GF-D8 (cell line): ENCODE measurements around the gene TRIM63.
A peak's percentile ranks its signal among the peaks of the same experiment; 100 is the strongest.

Source experiments
- DNase-seq: peaks from one replicate; lab custom pipeline; 2025; lab: John Stamatoyannopoulos, UW

TRIM63 gene

DNA sequence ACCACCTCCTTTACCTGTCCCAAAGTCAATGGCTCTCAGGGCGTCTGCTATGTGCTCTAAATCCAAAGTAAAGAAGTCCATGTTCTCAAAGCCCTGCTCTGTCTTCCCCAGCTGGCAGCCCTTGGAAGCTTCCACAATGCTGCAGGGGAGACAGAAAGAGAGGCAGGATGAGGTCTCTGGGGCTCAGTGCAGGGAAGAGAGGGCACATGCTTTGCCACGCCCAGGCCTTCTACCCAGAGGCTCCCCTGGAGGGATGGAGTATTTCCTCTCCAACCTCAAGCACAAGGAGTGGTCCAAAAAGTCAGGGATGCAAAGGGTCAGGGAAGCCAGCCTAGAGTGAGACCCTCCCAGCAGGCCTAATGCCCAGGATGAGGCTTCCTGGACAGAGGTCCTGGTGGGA lies 10.2 kb downstream of the TRIM63 start:
- DNase-seq = no peak

DNA sequence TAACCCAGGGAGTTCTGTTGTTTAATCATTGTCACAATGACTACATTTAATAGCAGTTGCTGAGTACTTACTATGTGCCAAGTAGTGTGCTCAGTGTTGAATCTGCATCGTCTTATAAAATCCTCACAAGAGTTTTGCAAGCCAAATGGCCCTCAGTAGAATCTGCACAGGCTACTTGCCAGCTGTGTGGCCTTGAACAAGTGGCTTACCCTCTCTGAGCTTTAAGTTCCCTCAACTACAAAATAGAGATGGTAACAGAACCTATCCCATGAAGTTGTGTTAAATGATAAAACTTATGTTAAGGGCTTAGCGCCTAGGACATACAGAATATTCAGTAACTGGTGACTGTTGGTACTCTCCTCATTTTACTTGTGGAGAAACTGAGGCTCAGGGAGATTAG lies 12.4 kb downstream of the TRIM63 start:
- no peak for DNase-seq

GRCh38 chr1:26053718-26054560 lies 13.5 kb downstream of the TRIM63 start:
- DNase-seq = no peak

GRCh38 chr1:26050248-26050640 lies 17.2 kb downstream of the TRIM63 start:
- no peak for DNase-seq

DNA sequence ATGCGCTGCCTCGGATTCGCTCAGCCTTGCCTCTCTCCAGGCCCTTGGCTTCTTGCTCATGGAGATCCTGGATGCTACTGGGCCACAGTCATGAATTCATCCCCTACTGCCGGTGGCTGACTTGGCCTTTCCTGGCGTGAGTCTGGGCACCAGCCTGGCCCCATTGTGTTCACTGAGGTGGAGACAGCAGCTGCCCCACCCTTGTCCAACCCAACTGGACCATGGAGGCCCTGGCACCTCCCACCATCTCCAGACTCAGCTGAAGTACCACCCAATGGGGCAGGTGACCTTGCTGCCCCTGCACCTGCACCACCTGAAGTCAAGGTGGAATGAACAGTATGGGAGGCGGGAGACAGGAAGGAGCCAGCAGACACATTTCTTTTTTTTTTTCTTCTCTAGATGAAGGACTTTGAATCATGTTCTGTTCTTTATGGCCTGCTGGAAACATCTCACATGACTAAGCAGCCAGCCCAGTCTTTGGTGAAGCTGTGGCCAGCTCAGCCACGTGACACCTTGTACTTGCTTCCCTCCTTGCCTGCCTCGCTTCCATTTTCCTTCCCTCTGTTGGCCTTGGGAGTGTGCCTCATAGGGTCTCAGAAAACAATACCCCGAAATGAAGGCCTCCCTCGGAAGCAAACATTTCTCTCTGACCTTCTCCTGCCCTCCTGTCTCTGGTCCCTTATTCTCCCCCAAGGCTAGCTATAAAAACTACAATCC lies 17.7 kb downstream of the TRIM63 start:
- no peak for DNase-seq

DNA sequence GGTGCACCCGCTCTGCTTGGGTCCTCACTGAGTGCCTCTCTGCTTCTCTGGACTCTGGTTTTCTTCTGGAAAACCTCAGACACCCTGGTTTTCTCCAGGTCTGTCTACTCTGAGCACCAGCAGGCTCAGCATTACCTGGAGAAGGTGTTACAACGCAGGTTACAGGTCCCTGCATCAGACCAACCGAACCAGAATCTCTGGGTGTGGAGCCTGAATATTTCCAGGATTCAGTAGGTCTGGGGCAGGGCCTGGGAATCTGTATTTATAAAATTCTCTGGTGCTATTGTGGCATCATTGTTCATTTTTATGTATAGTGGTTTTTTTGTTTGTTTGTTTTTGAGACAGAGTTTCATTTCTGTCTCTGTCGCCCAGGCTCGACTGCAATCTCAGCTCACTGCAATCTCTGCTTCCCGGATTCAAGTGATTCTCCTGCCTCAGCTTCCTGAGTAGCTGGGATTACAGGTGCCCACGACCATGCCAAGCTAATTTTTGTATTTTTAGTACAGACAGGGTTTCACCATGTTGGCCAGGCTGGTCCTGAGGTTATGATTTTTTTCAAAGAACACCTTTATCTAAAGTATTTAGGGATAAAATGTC lies 20.1 kb downstream of the TRIM63 start:
- no peak for DNase-seq

DNA sequence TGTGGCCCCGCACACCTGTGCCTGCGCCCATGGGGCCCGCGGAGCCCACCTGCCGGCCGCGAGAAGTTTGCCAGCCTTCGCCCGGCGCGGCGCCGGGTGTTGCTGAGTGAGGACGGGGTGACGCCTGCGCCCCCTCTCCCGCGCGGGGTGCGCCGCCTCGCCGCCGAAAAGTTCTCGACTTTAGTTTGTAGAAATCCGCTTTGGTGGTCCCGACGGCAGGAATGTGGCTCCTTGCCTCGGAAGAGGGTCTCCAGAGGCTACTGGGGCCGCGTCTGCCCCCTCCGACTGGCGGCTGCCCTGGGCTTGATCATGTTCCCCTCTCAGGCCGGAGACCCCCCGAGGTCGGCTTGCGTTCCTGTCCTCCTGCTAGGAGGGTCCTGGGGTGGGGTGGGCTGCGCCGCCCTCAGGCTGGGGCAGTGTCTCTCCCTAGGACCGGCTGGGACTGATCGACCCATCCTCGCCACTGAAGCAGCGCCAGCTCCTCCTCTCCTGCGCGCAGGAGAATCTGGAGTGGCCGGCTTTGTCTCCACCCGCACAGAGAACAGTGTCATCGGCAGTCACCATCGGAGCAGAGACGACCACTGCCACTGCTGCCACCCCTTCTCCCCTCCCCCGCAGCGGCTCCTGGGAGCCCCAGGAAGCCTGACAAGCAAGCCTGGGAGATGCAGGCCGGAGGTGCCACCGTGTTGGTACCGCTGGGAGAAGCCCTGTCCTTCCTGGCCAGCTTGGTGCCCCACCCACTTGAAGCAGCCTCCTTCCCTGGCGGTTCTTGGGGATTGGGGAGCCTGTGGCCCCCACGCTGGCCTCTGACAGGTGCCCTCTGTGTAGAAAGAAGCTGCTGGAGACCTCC lies 21.0 kb downstream of the TRIM63 start:
- DNase-seq = no peak

GRCh38 chr1:26045722-26046245 lies 21.6 kb downstream of the TRIM63 start, which contains the start of gene SLC30A2:
Gene SLC30A2 (minus strand): TSS chr1:26046118. CDS start chr1:26045896, 222 bp downstream.
- no peak for DNase-seq

DNA sequence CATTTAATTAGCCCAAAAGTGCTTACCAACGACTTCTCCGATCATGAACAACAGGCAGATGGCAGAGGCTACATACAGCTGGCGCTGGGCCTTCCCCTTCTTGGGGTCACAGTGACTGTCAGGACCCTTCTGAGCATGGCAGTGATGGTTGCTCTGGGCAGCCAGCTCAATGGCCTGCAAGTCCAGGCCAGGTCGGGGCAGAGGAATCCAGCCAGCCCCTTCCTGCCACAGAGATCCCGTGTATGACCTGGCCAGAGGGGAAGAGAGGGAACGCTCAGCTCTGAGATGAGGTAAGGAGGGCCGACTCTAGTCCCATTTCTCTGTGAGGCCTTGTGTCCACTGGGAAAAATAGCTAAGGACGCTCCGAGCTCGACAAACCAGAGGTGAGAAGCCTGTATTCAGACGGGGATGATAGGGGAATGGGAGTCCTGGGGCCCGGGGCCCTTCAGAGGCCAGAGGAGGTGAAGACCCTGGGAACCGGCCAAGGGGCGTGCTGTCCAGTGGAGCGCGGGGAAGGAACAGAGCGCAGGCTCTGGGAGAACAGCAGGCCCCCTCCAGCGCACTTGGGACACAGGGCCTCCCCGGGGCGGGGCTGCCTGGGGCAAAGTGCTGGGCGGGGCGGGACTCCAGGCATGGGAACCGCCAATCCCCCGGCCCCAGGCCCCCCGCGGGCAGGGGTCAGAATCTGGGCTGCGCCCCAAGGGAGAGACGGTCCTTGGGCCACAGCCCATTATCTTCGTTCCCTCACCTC lies 22.3 kb downstream of the TRIM63 start:
- no peak for DNase-seq

DNA sequence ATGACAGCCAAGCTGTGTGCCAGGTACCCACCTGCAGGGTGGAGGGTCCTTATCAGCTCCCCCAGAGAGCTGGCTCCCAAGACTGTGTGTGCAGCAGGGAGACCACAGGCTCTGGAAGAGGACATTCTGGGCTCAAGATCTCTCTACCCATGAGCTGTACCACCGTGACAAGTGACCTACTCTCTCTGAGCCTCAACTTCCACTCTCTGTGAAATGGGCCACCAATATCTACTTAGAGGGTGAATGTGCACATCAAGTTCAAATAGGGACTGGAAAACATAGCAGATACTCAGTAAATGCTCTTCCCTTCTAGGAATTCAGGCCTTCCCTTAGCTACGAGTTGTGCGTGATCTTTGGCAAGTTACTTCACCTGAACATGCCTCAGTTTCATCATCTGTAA lies 23.0 kb downstream of the TRIM63 start:
- DNase-seq = no peak

- no peak for DNase-seq
Measured at GRCh38 chr1:26043765-26044164, 23.7 kb downstream of the TRIM63 start.

DNA sequence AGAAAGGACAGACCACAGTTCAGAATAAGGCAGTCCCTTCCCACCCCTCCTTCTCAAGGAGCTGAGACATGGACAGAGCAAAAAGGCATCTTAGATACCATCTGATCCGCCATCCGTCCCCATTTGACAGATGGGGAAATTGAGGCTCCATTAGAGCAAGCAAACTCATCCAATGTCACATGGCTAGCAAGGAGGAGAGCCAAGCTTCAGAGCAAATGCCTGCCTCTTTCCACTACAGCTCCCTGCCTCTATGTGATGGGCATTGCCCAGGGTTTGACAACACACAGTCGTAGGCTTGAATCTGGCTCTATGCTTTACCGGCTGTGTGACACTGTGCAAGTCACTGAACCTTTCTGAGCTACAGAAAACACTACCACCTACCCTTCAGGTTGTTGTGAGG lies 25.5 kb downstream of the TRIM63 start:
- DNase-seq = no peak

GRCh38 chr1:26041401-26041800 lies 26.0 kb downstream of the TRIM63 start:
- DNase-seq = no peak

- DNase-seq = no peak
Measured at GRCh38 chr1:26038904-26039303, 28.5 kb downstream of the TRIM63 start.

GRCh38 chr1:26038477-26038876 lies 29.0 kb downstream of the TRIM63 start:
- no peak for DNase-seq

DNA sequence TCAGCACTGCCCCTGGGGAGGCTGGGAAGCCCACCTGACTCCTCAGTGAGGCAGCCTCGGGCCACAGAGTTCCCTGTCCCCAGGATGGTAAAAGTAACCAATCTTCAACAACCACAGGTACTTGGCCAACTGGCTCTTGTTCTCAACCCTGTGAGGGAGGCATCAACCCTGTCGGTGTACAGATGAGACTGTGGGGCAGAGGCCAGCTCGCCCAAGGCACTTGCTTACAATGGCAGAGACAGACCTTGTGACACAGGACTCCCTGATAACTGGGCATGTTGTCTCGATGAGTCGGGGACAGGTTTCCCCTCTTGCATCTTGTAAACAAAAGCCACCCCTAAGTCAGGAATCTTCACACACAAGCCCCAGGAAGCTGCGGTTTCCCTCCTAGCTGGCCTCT lies 29.5 kb downstream of the TRIM63 start:
- DNase-seq = no peak

GRCh38 chr1:26036756-26037281 lies 30.6 kb downstream of the TRIM63 start:
- DNase-seq = no peak

DNA sequence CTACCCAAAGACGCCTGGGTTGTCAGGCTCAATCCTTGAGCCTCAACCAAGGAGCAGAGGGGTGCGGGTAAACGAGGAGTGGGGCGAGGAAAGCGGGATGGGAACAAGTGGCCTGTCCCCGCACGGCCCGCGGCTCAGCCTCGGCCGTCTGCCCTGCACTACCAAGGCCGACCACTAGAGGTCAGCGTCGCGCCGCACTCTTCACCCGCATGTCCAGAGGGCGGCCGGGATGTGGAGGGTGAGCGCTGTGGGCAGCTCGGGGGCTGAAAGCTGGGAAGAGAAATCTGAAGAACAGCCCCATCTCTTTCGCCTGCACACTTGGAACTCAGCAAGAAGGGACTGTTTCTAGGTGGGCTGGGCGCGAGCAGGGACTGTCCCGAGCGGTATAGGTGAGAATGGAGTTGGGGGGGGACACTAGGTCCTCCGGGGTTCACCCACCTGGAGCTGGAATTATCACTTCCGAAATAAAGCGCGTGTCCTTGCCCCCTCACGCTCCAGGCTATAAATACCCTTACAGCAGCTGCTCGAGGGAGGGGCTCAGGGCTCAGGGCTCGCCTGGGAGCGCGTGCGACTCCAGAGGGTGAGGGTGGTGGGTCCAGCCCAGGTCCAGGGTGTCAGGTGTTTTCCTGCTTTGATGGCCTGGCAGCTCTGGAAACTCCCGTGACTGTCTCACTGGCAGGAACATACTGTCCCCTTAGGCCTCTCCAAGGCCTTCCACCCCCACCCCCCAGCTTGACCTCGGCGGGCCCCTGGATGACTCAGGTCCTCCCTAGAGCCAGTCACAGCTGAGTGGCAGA lies 31.3 kb downstream of the TRIM63 start:
- no peak for DNase-seq

DNA sequence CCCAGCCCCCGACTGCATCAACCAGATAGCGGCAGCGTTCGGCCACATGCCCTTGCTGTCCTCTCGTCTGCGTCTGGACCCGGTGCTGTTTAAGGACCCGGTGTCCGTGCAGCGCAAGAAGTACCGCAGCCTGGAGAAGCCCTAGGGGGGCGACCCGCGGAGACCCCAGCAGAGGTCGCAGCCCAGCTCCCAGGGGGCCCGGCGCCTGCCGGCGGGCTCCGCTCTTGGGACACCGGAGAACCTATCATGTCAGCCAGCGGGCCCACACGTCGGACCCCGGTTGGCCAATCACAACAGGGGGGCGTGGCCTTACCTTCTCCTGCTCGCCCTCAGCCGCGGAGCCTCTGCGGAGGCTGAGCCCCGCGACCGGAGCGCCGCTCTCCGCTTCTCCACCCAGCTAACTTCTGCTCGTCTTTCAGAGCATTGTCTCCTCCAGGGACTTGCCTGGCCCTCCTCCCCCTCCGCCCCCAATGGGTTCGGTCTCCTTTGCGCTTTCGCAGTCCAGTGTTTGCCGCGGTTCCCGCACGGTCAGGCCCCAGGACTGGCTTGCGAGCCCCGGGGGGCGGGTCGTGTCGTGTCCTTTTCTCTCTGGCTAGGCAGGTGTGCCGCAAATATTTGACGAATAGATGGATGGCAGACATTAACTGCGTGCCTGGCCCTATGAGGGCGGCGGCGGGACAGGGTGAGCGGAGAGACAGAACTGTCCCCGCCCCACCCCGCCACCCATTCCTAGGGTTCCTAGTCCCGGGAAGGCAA lies 32.0 kb downstream of the TRIM63 start:
- DNase-seq = peak; percentile 67
